Esophagus (tissue), 2 donors: Measurements from ENCODE around the gene TMCO1. TPM values are rescaled to one million over a fixed set of nuclear protein-coding genes. Genes with fewer than 3 reads are reported as not detected.
"Not testable (repeated sequence)": the region's sequence is repeated elsewhere in the genome, so short reads cannot be mapped to it uniquely, and the experiment has no call there.

Experiments used
- H3K27ac ChIP-seq, 2 donors: one replicate each; pipeline ENCODE4 v1.5.1; 2013; ENCODE audit warnings: low read depth in 2 of 2, mild to moderate bottlenecking in 2 of 2, inconsistent platforms in 1 of 2, low read length in 1 of 2, moderate library complexity in 1 of 2
- H3K27me3 ChIP-seq, 2 donors: one replicate each; pipeline ENCODE4 v1.6.1; 2013; ENCODE audit warnings: low read length in 2 of 2, control low read depth in 1 of 2, mild to moderate bottlenecking in 1 of 2; ENCODE audit not compliant: insufficient read depth in 2 of 2, control insufficient read depth in 1 of 2
- H3K36me3 ChIP-seq, 2 donors: one replicate each; pipeline ENCODE4 v1.6.1; 2013; ENCODE audit warnings: low read length in 1 of 2; ENCODE audit not compliant: control insufficient read depth in 2 of 2, insufficient read depth in 2 of 2
- H3K4me1 ChIP-seq, 2 donors: one replicate each; pipeline ENCODE4 v1.6.1; 2013; ENCODE audit warnings: low read length in 1 of 2; ENCODE audit not compliant: control insufficient read depth in 2 of 2, insufficient read depth in 2 of 2
- H3K4me3 ChIP-seq, 2 donors: one replicate each; pipeline ENCODE4 v1.5.1; 2013; ENCODE audit warnings: low read length in 2 of 2, mild to moderate bottlenecking in 2 of 2, low read depth in 1 of 2, moderate library complexity in 1 of 2
- H3K9me3 ChIP-seq, 2 donors: one replicate each; pipeline ENCODE4 v1.6.1; 2013; ENCODE audit warnings: mild to moderate bottlenecking in 2 of 2, low read depth in 1 of 2, low read length in 1 of 2, moderate library complexity in 1 of 2; ENCODE audit not compliant: control insufficient read depth in 2 of 2, insufficient read depth in 1 of 2
- WGBS, 2 donors: extraction: QIAGEN DNeasy Blood & Tissue Kit; methylation state at CpG; one replicate each; pipeline ENCODE4 v1.1.7; 2013; 5-methylcytosine and 5-hydroxymethylcytosine counted together
- polyA plus RNA-seq, 2 donors: library from polyadenylated mRNA; stranded (reverse); fragments of 200-250 nt; gene quantifications; one replicate each; pipeline ENCODE4 v1.2.3, GENCODE V29; 2013
- donor health status: healthy with polysubstance abuse.
- donor health status: Bipolar disorder and iron deficiency.

TMCO1 gene
- polyA plus RNA-seq, 2 donors = 41.2 to 66.1 TPM

DNA sequence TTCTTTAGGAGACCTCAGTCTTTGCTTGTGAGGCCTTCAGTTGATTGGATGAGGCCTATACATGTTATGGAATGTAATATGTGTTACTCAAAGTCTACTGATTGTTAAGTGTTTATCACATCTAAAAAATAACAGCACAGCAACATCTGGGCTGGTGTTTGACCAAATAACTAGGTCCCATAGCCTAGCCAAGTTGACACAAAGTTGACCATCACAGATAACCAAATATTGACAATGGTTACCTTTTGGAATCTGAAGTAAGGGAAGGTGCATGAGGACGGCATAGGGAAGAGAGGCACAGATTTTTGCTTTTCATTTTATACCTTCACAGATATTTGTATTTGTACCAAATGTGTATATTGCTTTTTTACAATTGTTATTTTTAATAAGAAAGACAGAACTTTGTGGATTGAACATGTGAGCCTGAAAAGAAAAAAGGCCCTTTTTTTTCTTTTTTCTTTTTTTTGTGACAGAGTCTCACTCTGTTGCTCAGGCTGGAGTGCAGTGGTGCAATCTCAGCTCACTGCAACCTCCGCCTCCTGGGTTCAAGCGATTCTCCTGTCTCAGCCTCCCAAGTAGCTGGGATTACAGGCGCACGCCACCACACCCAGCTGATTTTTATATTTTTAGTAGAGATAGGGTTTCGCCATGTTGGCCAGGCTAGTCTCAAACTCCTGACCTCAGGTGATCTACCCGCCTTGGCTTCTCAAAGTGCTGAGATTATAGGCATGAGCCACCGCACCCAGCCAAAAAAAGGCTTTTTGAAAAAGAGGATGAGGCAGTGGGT is 52.2 kb downstream of the TMCO1 start:
- H3K4me1 ChIP-seq, H3K27me3 ChIP-seq, H3K36me3 ChIP-seq, H3K27ac ChIP-seq, H3K9me3 ChIP-seq, H3K4me3 ChIP-seq: not testable (repeated sequence)
- WGBS, 2 donors = 91 to 94% methylated on average over 8 of the region's 8 CpGs

GRCh38 chr1:165712764-165713163 is 55.9 kb downstream of the TMCO1 start:
- H3K27ac ChIP-seq = no peak overlapping the region
- no peaks in the 10 kb centered on the region for H3K4me1 ChIP-seq
- no peaks in the 10 kb centered on the region for H3K27me3 ChIP-seq
- H3K9me3 ChIP-seq = no peaks in the 10 kb centered on the region
- no peaks in the 10 kb centered on the region for H3K36me3 ChIP-seq
- H3K4me3 ChIP-seq = no peak overlapping the region
- 91 to 97% methylated on average over 5 of the region's 5 CpGs for WGBS, 2 donors

- H3K27ac ChIP-seq = no peak overlapping the region
- H3K4me1 ChIP-seq = no peaks in the 10 kb centered on the region
- H3K9me3 ChIP-seq = no peaks in the 10 kb centered on the region
- 80 to 83% methylated on average over 10 to 11 of the region's 11 CpGs for WGBS, 2 donors
- H3K36me3 ChIP-seq = no peaks in the 10 kb centered on the region
- no peak overlapping the region for H3K4me3 ChIP-seq
- H3K27me3 ChIP-seq = no peaks in the 10 kb centered on the region
Observed at GRCh38 chr1:165707984-165708706, 60.5 kb downstream of the TMCO1 start.

GRCh38 chr1:165703648-165704047 is 65.0 kb downstream of the TMCO1 start:
- Histone ChIP-seq H3K4me3 (no peak overlapping the region), H3K27ac (no peak overlapping the region), H3K27me3 (no peaks in the 10 kb centered on the region), H3K4me1 (no peaks in the 10 kb centered on the region), H3K36me3 (no peaks in the 10 kb centered on the region), H3K9me3 (no peaks in the 10 kb centered on the region)
- 75 to 77% methylated on average over 2 of the region's 2 CpGs for WGBS, 2 donors

DNA sequence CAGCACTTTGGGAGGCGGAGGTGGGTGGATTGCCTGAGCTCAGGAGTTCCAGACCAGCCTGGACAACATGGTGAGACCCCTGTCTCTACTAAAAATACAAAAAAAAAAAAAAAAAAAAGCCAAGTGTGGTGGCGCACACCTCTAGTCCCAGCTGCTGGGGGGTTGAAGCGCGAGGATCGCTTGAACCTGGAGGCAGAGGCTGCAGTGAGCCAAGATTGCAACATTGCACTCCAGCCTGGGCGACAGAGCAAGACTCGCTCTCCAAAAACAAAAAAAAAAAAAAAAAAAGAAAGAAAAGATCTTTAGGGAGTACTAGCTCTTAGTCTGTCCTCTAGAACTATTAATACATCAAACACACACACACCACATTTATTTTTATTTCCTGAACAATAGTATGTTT is 66.7 kb downstream of the TMCO1 start:
- not testable (repeated sequence) for H3K4me1 ChIP-seq, H3K9me3 ChIP-seq, H3K36me3 ChIP-seq, H3K27ac ChIP-seq, H3K27me3 ChIP-seq, H3K4me3 ChIP-seq
- WGBS, 2 donors = 86 to 96% methylated on average over 7 of the region's 7 CpGs

DNA sequence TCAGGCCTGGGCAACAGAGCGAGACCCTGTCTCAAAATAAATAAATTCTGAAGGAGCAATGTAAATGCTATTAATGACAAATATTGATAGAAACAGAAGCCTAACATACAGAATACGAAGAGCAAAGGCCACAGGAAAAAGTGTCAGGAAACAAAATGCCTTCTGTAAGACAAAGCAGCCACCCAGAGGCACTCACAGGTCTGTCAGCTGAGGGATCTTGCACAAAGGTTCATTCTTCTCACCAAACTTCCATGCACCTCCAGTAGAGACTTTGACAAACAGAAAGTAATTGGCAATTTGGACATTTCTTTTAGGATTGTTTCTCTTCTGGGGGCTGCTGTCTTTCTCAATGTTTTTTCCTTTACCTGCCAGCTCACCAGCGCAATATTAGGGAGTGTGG is 69.1 kb downstream of the TMCO1 start:
- WGBS, 2 donors = 84 to 88% methylated on average over 3 of the region's 3 CpGs

DNA sequence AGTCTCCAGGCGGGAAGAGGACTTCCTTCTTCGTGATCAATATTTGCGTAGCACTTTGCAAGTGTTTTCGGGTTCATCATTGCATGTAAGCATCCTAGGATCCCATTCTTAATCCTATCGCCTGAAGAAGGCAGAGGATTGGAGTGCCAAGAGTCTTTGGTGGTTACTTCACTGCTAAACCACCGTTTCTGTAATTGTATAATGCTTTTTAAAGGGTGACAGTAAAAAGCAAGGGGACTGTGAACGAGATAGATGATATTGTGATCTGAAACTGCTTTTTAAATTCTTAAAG is 70.0 kb downstream of the TMCO1 start:
- Histone ChIP-seq H3K4me1 (no peaks in the 10 kb centered on the region), H3K9me3 (no peaks in the 10 kb centered on the region), H3K27ac (peak overlapping the region; percentile 74 to 99), H3K36me3 (no peaks in the 10 kb centered on the region), H3K27me3 (no peaks in the 10 kb centered on the region), H3K4me3 (peak overlapping the region; percentile 95 to 96)
- 0% methylated on average over 7 of the region's 7 CpGs for WGBS, 2 donors

More for the DNA sequence above, 69.1 kb downstream of the TMCO1 start:
- Histone ChIP-seq H3K36me3 (no peaks in the 10 kb centered on the region), H3K27ac (no peak overlapping the region), H3K4me3 (no peak overlapping the region), H3K4me1 (no peaks in the 10 kb centered on the region), H3K27me3 (no peaks in the 10 kb centered on the region), H3K9me3 (no peaks in the 10 kb centered on the region)

GRCh38 chr1:165697881-165698760 is 70.5 kb downstream of the TMCO1 start, which contains the start of gene ALDH9A1:
Gene ALDH9A1 (minus strand): TSS chr1:165698562. CDS start chr1:165698558, 4 bp downstream.
- H3K36me3 ChIP-seq = no peaks in the 10 kb centered on the region
- H3K9me3 ChIP-seq = no peaks in the 10 kb centered on the region
- H3K4me1 ChIP-seq = no peaks in the 10 kb centered on the region
- H3K4me3 ChIP-seq = peak within 1 kb of the TSS; percentile 95 to 96
- peak within 1 kb of the TSS; percentile 99 for H3K27ac ChIP-seq
- H3K27me3 ChIP-seq = no peaks in the 10 kb centered on the region
- WGBS, 2 donors = 1% methylated on average over 61 to 65 of the region's 65 CpGs

DNA sequence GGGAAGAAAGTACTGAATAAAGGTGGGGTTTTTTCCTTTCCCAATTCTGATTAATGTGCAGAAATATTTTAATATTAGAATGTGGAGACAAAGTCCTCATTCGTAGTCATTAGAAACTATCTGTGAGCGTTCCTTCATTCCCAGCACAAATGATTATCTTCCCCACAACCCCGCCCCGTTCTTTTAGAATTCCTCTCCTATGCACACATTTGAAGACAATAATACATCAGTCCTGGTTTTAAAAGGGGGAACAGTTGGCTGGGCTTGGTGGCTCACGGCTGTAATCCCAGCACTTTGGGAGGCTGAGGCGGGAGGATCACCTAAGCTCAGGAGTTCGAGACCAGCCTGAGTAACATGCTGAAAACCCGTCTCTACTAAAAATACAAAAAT is 71.2 kb downstream of the TMCO1 start:
- H3K36me3 ChIP-seq = no peaks in the 10 kb centered on the region
- WGBS, 2 donors = 22 to 34% methylated on average over 8 of the region's 8 CpGs
- H3K4me1 ChIP-seq = no peaks in the 10 kb centered on the region
- no peaks in the 10 kb centered on the region for H3K9me3 ChIP-seq
- peak overlapping the region; percentile 99 for H3K27ac ChIP-seq
- H3K27me3 ChIP-seq = no peaks in the 10 kb centered on the region
- H3K4me3 ChIP-seq = peak overlapping the region; percentile 95 to 96
